Brain pericyte (primary cell): ENCODE measurements around the gene ANKMY2.
"Not testable (repeated sequence)": the region's sequence is repeated elsewhere in the genome, so short reads cannot be mapped to it uniquely, and the experiment has no call there.

ENCODE experiments used
- DNase-seq: peaks from one replicate; pipeline ENCODE4 v3.0.0-alpha.2; 2012; ENCODE audit warnings: low read depth, low spot score

The ANKMY2 gene

DNA sequence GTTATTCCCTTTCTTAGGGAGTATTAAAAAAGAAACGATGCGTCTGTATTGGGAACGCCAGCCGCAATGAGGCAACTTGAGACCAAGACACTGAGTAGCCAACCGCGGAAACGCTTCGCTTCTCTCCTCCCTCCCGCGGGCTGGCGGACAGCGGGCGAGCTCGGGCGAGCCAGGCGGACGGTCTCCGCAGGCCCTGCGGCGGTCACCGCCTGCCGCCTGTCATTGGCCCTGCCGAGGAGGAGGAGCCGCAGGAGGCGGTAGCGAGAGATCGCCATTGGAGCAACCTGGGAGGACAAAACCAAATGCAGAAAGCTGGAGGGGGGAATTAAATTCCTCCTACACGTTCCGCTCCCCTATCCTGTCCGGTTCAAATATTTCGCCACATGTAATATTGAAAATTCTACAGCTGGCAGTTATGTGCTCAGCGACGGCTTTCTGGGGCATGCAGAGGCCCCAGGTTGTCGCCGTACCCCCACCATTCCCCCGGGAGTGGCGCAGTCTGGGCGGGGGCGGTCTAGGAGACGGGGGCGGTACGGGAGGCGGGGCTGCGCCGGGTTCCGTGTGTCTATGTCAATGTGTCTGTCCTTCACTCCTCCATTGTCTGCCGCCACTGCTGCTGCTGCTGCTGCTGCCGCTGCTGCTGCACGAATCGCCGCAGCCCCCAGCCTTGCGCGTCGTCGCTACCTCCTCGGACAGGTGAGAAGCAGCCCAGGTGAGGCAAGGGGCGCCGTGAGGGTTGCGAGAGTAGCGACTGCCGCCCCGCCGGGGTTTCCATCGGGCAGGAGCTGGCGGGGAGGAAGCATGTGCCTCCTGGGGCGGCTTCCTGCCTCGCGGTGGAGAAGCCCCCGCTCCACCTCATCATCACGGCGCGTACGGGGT lies at the start of gene ANKMY2, which contains the start of gene BZW2:
Gene ANKMY2 (minus strand): TSS at position 162 of the 879 bp plus-strand sequence. CDS start 181 bp downstream, outside the sequence.
Gene BZW2 (plus strand): TSS at position 589 of the 879 bp plus-strand sequence. CDS start 19,263 bp downstream, outside the sequence.
- peak; percentile 92 for DNase-seq

DNA sequence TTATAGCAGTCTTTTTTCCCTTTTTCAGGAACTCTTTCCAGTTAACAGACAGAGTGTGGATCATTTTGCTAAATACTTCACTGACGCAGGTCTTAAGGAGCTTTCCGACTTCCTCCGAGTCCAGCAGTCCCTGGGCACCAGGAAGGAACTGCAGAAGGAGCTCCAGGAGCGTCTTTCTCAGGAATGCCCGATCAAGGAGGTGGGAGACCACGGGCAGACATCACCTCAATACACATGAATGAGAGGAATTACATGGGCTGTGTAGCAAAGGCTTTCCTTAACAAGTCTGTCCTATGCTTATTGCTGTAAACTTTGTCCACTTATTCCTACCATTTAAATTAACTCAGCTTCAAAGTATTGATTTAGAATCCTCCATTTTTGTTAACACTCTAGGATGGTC lies 49.3 kb upstream of the ANKMY2 start:
- DNase-seq = no peak

DNA sequence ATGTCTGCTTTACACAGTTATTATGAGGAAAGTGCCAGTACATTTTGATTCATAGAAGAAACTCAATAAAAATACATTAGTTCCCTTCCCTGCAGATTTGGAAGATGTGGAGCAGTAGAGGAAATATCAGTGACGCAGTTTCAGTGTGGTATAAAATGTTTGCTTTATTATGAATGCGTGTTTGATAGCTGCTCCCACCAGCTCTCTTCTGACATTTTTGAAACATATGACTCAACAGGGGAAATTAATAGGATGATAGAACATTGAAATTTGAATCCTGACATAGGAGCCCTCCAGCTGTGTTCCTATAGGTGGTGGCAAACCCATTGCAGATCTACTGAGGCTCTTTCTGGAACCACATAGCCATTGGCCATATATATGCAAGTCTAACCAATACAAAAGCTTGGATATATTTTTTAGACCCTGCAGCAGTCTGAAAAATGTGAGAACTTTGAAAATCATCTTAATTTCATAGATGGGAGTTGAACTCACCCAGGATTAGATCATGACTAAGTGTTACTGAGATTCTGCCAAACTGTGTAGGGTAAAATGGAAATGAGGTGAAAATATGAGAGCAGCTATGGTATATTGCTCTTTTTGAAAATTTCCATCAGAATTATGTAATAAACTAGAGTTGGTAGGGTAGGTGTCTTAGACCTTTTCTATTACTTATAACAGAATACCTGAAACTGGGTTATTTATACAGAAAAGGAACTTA lies 48.2 kb upstream of the ANKMY2 start:
- DNase-seq = no peak

DNA sequence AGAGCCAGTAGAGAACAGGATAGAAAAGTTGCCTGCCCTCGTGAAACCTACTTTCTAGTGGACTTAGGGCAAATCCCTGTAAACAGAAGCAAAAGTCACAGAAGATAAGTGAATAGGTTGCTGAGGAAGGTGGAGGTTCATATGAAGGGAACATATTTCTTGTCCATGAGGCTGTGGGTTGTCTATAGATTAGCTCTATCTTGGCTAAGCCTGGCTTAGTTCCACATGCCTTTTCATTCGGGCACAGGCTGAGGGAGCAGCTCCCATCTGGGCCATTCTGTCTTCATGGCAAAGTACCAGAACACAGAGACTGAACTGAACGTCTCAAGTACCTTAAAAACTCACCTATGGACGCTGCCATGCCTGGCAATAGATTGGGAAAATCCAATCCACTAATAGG lies 45.7 kb upstream of the ANKMY2 start:
- no peak for DNase-seq

DNA sequence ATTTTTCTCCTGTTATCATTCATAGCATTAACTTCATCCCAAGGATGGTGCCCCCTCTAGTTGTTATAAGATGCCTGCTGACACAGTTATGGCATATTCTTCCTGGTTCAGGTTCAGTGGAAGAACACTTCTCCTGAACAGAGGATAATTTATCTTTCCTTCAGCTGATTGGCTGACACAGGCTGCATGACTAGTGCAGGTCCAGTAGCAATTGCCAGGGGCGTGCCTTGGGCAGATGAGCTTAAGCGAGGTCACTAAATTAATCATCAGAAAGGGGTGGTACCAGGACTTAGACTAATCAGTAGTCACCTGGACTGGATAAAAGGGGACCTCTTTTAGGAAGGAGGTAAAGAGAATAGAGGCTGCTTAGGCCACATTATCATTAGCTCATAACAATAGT lies 42.7 kb upstream of the ANKMY2 start:
- DNase-seq = no peak

DNA sequence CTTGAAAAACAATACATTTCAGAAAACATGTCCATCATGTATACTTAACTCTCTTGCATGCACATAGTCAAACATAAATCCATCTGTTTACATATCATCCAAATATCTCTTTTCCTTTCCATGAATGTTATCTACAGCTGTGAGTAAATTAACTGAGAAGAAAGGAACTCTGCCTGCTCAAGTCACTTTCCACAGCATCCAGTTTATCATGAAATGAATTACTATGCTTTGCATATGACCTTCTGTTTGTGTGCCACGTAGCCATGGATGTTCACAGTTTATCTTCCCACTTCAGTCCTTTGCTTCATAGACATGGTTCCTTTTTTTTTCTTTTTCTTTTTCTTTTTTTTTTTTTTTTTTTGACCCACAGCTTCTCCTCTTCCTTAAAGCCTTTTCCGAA lies 40.0 kb upstream of the ANKMY2 start:
- no peak for DNase-seq

DNA sequence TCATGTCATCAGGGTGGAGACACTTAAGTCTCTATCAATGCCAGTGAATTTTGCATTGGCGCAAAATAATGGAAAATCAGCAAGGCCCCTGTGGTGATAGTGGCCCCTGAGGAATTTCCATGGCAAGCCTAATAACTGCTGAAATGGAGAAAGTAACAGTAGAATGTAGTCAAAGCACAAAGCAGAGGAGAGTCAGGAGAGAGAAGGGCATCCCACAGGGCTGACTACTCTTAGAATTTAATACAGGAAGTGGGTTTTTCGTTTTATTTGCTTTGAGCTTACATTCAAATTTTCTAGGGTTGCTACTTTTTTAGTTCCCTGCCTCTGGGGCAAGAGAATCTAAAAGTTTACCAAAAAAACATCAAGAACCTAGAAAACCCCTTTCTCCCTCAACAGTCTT lies 39.4 kb upstream of the ANKMY2 start:
- DNase-seq = no peak

DNA sequence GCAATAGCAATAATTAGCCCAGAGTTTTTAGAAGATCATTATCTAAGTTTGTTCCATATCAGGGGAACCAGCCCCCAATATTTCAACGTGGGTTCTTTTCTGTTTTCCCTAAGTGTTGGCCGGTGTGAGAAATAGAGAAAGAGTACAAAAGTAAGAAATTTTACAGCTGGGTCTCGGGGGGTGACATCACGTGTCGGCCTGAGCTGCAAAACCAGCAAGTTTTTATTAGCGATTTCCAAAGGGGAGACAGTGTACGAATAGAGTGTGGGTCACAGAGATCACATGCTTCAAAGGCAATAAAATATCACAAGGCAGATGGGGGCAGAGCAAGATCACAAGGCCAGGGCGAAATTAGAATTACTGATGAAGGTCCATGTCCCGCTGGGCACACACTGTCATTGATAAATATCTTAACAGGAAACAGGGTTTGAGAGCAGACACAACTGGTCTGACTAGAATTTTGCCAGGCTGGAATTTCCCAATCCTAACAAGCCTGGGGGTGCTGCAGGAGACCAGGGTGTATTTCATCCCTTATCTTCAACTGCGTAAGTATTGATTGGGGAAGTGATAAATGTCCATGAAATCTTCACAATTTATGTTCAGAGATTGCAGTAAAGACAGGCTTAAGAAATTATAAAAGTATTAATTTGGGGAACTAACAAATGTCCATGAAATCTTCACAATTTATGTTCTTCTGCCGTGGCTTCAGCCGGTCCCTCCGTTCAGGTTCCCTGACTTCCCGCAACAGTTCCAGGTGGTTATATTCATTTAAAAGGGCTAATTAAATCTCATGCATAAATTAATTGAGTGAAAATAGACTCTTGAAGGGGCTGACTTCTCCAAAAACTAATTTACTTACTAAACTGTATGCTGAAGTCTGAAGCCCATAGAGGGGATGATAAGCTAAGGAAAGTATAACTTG lies 33.4 kb upstream of the ANKMY2 start:
- DNase-seq = not testable (repeated sequence)

DNA sequence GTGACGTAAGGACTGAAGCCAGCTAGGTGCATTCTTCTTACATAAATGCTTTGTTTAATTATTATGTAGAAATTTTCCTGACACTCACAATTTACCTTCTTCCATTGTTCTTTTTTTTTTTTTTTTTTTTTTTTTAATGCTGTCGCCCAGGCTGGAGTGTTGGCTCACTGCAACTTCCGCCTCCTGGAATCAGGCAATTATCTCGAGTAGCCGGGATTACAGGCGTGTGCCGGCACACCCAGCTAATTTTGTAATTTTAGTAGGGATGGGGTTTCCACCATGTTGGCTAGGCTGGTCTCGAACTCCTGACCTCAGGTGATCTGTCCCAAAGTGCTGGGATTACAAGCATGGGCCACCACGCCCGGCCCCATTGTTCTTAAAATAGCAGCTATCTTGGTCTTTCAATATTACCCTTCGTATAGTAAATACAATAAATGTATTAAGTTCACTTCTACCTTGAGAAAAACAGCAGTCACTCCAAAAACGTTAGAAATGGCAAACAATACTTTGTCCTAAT lies 32.5 kb upstream of the ANKMY2 start:
- no peak for DNase-seq

DNA sequence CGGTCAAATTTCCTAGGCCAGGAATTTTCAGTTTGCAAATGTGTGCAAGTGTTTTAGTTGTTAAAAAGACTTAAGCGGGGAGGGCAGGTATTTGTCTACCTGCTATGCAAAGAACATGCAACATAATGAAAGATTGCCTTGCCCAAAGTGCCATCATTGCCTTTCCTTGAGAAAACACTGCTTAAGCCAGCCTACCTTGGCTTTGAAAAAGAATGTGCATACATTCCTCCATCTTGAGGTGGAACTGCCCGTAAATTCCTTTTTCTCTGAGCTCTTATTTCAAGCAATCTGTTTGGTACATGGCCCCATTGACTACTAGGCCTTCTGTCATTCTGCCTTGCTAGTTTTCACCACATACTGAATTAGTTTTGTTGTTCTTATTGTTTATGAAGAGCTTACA lies 29.7 kb upstream of the ANKMY2 start:
- DNase-seq = no peak

DNA sequence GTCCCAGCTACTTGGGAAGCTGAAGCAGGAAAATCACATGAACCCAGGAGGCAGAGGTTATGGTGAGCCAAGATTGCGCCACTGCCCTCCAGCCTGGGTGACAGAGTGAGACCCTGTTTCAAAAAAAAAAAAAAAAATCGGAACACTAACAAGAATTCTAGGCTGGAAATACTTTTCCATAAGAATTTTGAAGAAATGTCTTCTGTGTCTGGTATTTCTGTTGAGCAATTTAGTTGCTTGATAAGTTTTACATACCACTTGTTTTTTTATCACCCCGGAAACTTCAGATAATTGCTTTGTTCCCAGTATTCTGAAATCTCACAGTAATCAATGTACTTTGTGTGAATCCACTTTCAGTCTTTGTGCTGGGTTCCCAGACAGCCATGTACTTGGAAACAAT lies 26.3 kb upstream of the ANKMY2 start:
- DNase-seq = no peak

DNA sequence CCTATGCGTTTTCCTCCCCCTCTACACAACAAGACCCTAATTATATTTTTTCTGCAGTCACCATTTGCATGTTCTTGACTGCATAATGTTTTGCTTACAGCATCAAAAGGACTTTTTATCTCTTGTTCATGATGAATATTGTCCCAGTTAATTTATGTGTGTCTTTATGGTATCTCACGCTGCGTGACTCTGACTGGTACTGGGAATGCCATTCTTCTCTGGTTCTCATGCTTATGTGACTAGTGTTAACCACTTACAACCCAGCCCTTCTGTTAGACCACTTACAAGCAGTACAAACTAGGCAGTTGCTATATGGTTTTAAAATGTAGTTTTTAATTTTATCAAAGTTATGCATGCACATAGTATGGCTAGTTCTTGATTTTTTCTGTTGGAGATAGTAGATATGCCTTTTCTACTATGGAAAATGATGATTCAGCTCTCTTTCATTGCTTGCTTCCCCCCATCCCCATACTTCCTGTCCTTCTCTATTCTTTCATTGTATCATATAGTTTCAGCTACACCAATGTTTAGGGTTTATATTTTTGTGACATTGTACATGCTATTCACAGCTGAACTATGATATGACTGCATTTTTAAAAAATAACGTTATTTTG lies 25.3 kb upstream of the ANKMY2 start:
- no peak for DNase-seq

DNA sequence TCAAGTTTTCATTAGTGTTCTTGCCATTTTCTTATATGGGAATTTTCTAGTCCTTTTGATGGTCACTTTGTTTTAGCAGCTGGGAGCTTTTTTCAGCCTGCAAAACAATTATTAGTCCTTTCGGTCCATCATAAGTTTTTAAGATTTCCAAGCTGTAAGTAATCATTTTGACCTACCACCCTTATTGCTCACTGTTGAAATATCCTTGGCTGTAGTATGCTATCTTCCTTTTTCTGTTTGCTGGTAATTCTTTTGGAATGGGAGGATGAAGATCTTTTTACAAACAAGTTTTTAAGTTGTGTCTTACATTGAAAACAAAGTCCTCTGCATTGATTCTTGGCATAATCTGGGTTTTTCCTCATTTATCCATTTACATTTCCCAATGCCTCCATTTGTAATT lies 24.5 kb upstream of the ANKMY2 start:
- no peak for DNase-seq

DNA sequence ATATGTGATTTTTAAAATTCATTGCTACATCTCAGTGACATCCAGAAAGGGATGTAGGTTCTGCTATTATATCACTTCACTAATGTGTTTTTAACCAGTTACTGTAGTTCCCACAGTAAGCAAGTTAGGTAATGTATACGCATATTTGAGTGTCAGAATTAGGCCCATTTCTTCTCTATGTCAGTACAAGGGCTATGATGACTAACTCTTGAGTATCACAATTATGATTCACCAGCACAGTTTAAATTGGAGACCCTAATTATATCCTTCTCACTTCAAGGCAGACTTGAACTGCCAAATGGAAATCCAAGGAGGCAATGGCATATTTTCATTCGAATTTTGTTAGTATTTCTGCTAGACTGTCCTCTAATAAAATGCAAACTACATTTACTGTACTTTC lies 24.0 kb upstream of the ANKMY2 start:
- DNase-seq = no peak

DNA sequence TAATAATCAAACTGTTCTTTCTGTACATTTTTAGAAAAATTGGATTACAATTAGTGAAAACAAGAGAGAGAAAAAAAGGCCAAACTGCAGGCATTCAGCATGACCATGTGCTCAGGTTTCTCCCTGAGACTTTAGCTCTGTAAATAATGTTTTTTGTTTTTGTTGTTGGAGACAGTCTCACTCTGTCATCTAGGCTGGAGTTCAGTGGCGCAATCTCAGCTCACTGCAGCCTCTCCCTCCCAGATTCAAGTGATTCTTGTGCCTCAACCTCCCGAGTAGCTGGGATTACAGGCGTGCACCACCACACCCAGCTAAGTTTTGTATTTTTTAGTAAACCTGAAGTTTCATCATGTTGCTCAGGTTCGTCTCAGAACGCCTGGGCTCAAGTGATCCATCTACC lies 23.4 kb upstream of the ANKMY2 start:
- no peak for DNase-seq

DNA sequence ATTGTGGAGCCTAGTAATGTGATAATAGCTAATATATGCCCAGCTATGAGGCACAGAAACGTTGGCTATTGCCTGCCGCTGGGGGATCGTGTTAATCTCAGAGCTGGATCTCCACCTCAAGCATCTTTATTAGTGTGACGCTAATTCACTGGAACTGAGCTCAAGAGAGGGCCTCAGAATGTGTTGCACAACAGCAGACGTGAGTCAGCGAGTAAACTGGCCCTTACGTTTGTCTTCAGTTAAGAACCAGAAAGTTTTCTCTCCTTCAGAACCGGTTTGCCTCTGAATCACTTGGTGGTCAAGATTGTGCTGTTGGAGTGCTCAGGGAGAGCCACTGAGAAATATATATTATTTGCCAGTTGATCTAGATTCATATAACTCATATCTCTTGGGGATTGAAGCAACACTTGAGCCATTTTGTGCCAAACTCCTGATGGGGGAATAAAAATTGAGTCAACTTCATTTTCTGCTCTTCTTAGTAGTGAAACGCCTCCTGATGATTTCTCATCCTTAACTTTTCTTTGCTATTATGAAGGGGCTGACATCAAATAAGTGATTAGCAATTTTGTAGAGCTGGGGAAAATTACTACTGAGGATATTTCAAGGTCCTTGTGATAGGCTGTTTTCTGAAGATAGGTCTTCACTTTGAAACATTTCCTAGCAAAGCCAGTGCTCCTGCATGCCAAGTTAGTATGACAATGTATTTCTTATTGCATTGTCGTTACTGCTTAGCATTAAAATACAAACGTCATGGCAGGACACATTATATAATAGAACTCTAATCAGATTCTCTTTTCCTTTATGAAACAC lies 22.7 kb upstream of the ANKMY2 start:
- DNase-seq = peak; percentile 79

DNA sequence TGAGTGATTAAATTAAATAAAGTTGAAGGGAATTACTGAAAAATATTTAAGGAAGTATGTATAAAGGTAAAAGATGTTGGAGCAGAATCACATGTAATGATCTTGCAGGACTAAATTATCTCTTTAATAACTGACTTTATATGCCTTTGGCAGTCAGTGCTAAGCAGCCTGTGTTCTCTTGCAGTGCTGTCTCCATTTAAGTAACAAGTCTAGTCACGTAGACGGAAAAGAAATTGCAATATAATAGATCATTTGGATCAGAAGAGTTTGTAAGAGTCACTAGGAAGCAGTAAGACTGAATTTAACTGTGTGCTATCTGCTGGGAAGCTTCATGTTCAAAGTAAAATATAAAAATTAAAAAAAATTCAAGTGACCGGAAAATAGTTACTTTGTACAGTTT lies 21.8 kb upstream of the ANKMY2 start:
- no peak for DNase-seq

DNA sequence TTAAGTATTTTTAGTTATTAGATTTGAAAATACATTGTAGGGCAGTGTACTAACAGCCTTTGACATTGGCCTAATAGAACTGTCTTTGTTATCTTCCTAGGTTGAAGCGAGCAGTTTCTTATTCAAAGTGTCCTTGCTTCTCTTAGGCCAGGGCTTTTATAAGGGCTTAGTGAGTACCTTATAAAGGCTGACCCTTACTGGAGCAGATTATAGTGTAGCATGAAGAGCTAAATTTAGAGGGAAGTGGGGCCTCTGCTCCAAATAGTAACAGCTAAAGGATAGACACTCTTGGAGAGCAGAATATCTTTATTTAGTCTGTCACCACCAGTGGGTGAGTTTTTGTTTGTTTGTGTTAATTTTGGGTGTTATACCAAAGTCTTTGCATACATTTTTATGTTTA lies 16.4 kb upstream of the ANKMY2 start:
- DNase-seq = no peak

DNA sequence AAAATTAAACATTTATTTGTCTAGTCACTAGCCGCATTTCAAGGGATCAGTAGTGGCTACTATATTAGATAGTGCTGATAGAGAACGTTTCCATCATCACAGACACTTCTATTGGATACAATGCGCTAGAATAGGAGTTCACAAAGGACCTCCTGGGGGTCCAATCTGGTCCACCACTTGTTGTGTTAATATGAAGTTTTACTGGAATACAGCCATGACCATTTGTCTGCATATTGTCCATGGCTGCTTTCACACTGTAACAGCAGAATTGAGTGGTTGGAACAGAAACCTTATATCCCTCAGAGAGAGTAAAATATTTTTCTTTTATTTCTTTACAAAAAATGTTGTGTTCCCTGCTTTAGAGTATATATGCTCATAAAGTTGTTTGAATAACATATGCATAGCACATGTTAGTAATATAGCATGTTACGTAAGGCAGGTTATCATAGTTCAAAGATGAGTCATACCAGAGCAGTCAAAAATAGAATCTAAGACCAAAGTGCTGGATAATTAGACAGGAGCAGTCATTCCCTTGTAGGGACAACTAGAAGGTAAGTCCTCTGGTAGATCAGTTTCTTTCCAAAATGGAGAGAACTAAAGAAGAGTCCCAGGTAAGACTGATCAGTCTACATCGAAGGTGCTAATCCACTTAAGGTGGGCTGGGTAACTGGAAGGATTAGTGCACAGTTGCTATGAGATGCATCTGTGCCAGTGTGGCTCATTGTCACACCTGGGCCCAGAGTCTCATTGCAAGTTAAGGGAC lies 15.3 kb upstream of the ANKMY2 start:
- no peak for DNase-seq
